Small intestine (tissue), 7 donors: ENCODE data around the gene SNX30. TPM values are rescaled to one million over a fixed set of nuclear protein-coding genes. Genes with fewer than 3 reads are reported as not detected.

ENCODE experiments used
- DNase-seq, 2 donors: peaks; one replicate each; pipeline versions ENCODE4 v3.0.0 to v3.0.0-alpha.2; 2013
- FAIRE-seq: peaks from 2 replicates; lab custom pipeline; 2012; peaks lifted over from hg19 to GRCh38; lab: Jason Lieb, UNC
- H3K27ac ChIP-seq, 3 donors: one replicate each; pipeline ENCODE4 v1.5.1; 2013; ENCODE audit warnings: low read length in 2 of 3, mild to moderate bottlenecking in 2 of 3, control low read depth in 1 of 3, inconsistent platforms in 1 of 3, low read depth in 1 of 3, moderate library complexity in 1 of 3
- H3K27me3 ChIP-seq, 3 donors: one replicate each; pipeline ENCODE4 v1.6.1; 2013; ENCODE audit warnings: low read length in 3 of 3, inconsistent platforms in 1 of 3; ENCODE audit not compliant: control insufficient read depth in 3 of 3, insufficient read depth in 3 of 3
- H3K36me3 ChIP-seq, 3 donors: one replicate each; pipeline ENCODE4 v1.6.1; 2013; ENCODE audit warnings: low read length in 3 of 3, inconsistent platforms in 1 of 3, low read depth in 1 of 3, mild to moderate bottlenecking in 1 of 3, moderate library complexity in 1 of 3; ENCODE audit not compliant: control insufficient read depth in 3 of 3, insufficient read depth in 2 of 3
- H3K4me1 ChIP-seq, 3 donors: one replicate each; pipeline ENCODE4 v1.6.1; 2013; ENCODE audit warnings: low read length in 2 of 3, inconsistent platforms in 1 of 3, low read depth in 1 of 3, mild to moderate bottlenecking in 1 of 3, moderate library complexity in 1 of 3; ENCODE audit not compliant: control insufficient read depth in 3 of 3, insufficient read depth in 2 of 3
- H3K4me3 ChIP-seq, 3 donors: one replicate each; pipeline ENCODE4 v1.5.1; 2013; ENCODE audit warnings: low read length in 3 of 3, control low read depth in 1 of 3, inconsistent platforms in 1 of 3, low read depth in 1 of 3, mild to moderate bottlenecking in 1 of 3, moderate library complexity in 1 of 3
- H3K9me3 ChIP-seq, 2 donors: one replicate each; pipeline ENCODE4 v1.6.1; 2013; ENCODE audit warnings: low read depth in 1 of 2, low read length in 1 of 2; ENCODE audit not compliant: control insufficient read depth in 2 of 2, insufficient read depth in 1 of 2
- WGBS, 3 donors: extraction: QIAGEN DNeasy Blood & Tissue Kit; methylation state at CpG; one replicate each; pipeline ENCODE4 v1.1.7; 2013; 5-methylcytosine and 5-hydroxymethylcytosine counted together
- polyA plus RNA-seq, 4 donors: library from polyadenylated mRNA; stranded (reverse) in 3 of 4; unstranded in 1 of 4; fragments of 200-250 nt in 3 of 4; fragments of 120-200 nt in 1 of 4; gene quantifications; one replicate each; pipeline versions ENCODE4 v1.2.1 to v1.2.3, GENCODE V29; 2013
- donor health status: healthy with polysubstance abuse.
- donor health status: control.
- donor health status: control.
- donor health status: Bipolar disorder and iron deficiency.
- donor health status: healthy.

The SNX30 gene
- polyA plus RNA-seq, 4 donors, result 5.1 to 24.9 (median 6.8) TPM

GRCh38 chr9:112870556-112870955 lies 120.0 kb downstream of the SNX30 start:
- H3K27me3 ChIP-seq, result no peaks in the 10 kb centered on the region
- no peak for DNase-seq
- peaks cover 0 to 41% (median 2%) of the 10 kb centered on the region in 3 donors for H3K36me3 ChIP-seq
- H3K9me3 ChIP-seq, result no peaks in the 10 kb centered on the region
- H3K27ac ChIP-seq, result no peak overlapping the region
- FAIRE-seq, result no peak
- H3K4me3 ChIP-seq, result no peak overlapping the region
- H3K4me1 ChIP-seq, result peaks cover 0 to 10% (median 0%) of the 10 kb centered on the region in 3 donors
- 85 to 91% (median 91%) methylated on average over 6 of the region's 6 CpGs for WGBS, 3 donors

GRCh38 chr9:112872019-112872418 lies 121.5 kb downstream of the SNX30 start:
- H3K4me3 ChIP-seq, result no peak overlapping the region
- H3K9me3 ChIP-seq, result no peaks in the 10 kb centered on the region
- H3K27me3 ChIP-seq, result no peaks in the 10 kb centered on the region
- H3K27ac ChIP-seq, result no peak overlapping the region
- FAIRE-seq (no peak), DNase-seq (no peak)
- 61 to 78% (median 73%) methylated on average over 4 of the region's 4 CpGs for WGBS, 3 donors
- H3K36me3 ChIP-seq, result peaks cover 0 to 47% (median 4%) of the 10 kb centered on the region in 3 donors
- H3K4me1 ChIP-seq, result peaks cover 0 to 10% (median 0%) of the 10 kb centered on the region in 3 donors

GRCh38 chr9:112873773-112874405 lies 123.3 kb downstream of the SNX30 start:
- Histone ChIP-seq H3K27ac (no peak overlapping the region), H3K36me3 (peaks cover 0 to 49% (median 4%) of the 10 kb centered on the region in 3 donors), H3K9me3 (no peaks in the 10 kb centered on the region), H3K4me3 (no peak overlapping the region), H3K4me1 (no peaks in the 10 kb centered on the region), H3K27me3 (no peaks in the 10 kb centered on the region)
- DNase-seq (no peak), FAIRE-seq (no peak)
- WGBS, 3 donors, result 92 to 98% (median 94%) methylated on average over 4 of the region's 4 CpGs

GRCh38 chr9:112878752-112879151 lies 128.2 kb downstream of the SNX30 start:
- no peaks in the 10 kb centered on the region for H3K4me1 ChIP-seq
- H3K27ac ChIP-seq, result no peak overlapping the region
- FAIRE-seq, result no peak
- 58 to 82% (median 75%) methylated on average over 2 of the region's 2 CpGs for WGBS, 3 donors
- H3K27me3 ChIP-seq, result no peaks in the 10 kb centered on the region
- DNase-seq, result no peak
- H3K9me3 ChIP-seq, result no peaks in the 10 kb centered on the region
- peaks cover 0 to 26% (median 3%) of the 10 kb centered on the region in 3 donors for H3K36me3 ChIP-seq
- H3K4me3 ChIP-seq, result no peak overlapping the region

- WGBS, 3 donors, result 96 to 100% (median 96%) methylated on average over 1 of the region's 1 CpG
- H3K36me3 ChIP-seq, result peaks cover 0 to 24% (median 3%) of the 10 kb centered on the region in 3 donors
- no peak overlapping the region for H3K27ac ChIP-seq
- H3K4me1 ChIP-seq, result no peaks in the 10 kb centered on the region
- H3K9me3 ChIP-seq, result no peaks in the 10 kb centered on the region
- DNase-seq (no peak), FAIRE-seq (no peak)
- H3K4me3 ChIP-seq, result no peak overlapping the region
- H3K27me3 ChIP-seq, result no peaks in the 10 kb centered on the region
Observed at GRCh38 chr9:112880650-112881049, 130.1 kb downstream of the SNX30 start.

GRCh38 chr9:112881331-112881730 lies 130.8 kb downstream of the SNX30 start:
- 89 to 97% (median 94%) methylated on average over 7 of the region's 7 CpGs for WGBS, 3 donors

GRCh38 chr9:112884101-112884500 lies 133.5 kb downstream of the SNX30 start:
- peaks cover 0 to 7% (median 1%) of the 10 kb centered on the region in 3 donors for H3K36me3 ChIP-seq
- FAIRE-seq (no peak), DNase-seq (no peak)
- no peak overlapping the region for H3K4me3 ChIP-seq
- WGBS, 3 donors, result 56 to 70% (median 67%) methylated on average over 6 of the region's 6 CpGs
- H3K27me3 ChIP-seq, result no peaks in the 10 kb centered on the region
- H3K27ac ChIP-seq, result no peak overlapping the region
- no peaks in the 10 kb centered on the region for H3K4me1 ChIP-seq
- no peaks in the 10 kb centered on the region for H3K9me3 ChIP-seq

More at GRCh38 chr9:112881331-112881730, 130.8 kb downstream of the SNX30 start:
- Histone ChIP-seq H3K36me3 (peaks cover 0 to 17% (median 3%) of the 10 kb centered on the region in 3 donors), H3K27me3 (no peaks in the 10 kb centered on the region), H3K4me1 (no peaks in the 10 kb centered on the region), H3K27ac (no peak overlapping the region), H3K9me3 (no peaks in the 10 kb centered on the region), H3K4me3 (no peak overlapping the region)
- FAIRE-seq, result no peak
- DNase-seq, result no peak

- no peak for FAIRE-seq
- 92 to 95% (median 93%) methylated on average over 5 of the region's 5 CpGs for WGBS, 3 donors
- Histone ChIP-seq H3K9me3 (no peaks in the 10 kb centered on the region), H3K4me3 (no peak overlapping the region), H3K27me3 (peaks cover 0 to 3% (median under 1%) of the 10 kb centered on the region in 3 donors), H3K4me1 (no peaks in the 10 kb centered on the region), H3K27ac (no peak overlapping the region), H3K36me3 (peaks cover 0 to 7% (median 1%) of the 10 kb centered on the region in 3 donors)
- DNase-seq, result no peak
Observed at GRCh38 chr9:112884721-112885120, 134.2 kb downstream of the SNX30 start.
